Kidney tubule cell (primary cell): ENCODE measurements around the gene HELZ.
"Not testable (repeated sequence)": the region's sequence is repeated elsewhere in the genome, so short reads cannot be mapped to it uniquely, and the experiment has no call there.

ENCODE experiments used
- DNase-seq: peaks from one replicate; pipeline ENCODE4 v3.0.0-alpha.2; 2018; ENCODE audit warnings: low spot score

Gene HELZ

GRCh38 chr17:67227488-67227887 lies 17.5 kb downstream of the HELZ start:
- DNase-seq, result no peak

- no peak for DNase-seq
Measured at GRCh38 chr17:67225316-67225715, 19.7 kb downstream of the HELZ start.

GRCh38 chr17:67224736-67225135 lies 20.3 kb downstream of the HELZ start:
- DNase-seq, result no peak

DNA sequence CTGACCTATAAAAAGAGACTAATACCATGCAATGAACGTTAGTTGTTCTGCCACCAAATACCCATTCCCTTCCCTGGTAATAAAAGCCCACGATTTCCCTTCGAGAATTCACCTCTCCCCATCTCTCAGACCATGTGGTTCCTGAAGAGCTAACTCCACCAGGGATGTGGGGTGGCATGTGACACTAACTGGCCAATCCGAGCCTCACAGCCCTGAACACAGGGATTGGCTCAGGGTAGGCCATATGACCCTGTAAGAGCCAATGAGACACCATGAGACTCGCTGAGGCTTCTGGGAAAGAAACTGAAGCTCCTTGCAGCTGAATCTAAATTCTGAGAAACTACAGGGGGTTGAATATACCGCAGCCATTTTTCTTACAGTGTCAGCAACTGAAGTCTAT lies 21.1 kb downstream of the HELZ start:
- no peak for DNase-seq

DNA sequence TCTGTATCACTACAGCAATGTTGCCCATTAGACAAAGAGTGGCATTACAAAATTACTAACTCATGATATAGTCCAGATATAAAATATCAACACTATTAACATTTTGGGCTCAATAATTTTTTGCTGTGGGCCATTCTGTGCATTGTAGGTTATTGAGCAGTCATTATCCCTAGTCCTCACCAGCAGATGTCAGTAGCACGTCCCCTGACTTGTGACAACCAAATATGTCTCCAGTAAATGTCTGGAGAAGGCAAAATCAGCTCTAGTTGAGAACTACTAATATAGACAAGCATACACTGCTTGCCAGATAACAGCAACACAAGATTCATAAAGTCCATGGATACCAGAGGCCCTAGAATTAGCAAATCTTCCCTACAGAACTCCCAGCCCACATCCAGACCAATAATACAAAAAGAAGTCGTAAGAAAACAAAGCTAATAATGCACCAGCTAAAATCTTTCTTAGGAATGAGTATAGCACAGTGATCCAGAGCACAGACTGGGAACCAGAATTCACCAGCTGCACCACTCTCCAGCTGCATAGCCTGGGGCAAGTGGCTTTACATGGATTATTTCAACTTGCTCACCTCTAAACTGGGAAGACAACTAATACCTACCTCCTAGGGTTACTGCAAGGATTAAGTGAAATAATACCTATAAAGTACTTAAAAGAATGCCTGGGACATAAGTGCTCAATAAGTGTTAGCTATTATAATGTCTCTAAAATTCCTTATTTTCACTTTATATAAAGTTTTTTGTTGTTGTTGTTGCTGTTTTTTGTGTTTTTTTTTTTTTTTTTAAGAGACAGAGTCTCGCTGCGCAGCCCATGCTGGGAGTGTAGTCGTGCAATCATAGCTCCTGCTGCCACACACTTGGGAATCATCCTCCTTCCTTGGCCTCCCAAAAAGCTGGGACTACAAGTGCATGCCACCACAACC lies 23.7 kb downstream of the HELZ start:
- peak; percentile 53 for DNase-seq

GRCh38 chr17:67218385-67218950 lies 26.5 kb downstream of the HELZ start:
- peak; percentile 68 for DNase-seq

GRCh38 chr17:67217446-67217845 lies 27.6 kb downstream of the HELZ start:
- DNase-seq, result no peak

DNA sequence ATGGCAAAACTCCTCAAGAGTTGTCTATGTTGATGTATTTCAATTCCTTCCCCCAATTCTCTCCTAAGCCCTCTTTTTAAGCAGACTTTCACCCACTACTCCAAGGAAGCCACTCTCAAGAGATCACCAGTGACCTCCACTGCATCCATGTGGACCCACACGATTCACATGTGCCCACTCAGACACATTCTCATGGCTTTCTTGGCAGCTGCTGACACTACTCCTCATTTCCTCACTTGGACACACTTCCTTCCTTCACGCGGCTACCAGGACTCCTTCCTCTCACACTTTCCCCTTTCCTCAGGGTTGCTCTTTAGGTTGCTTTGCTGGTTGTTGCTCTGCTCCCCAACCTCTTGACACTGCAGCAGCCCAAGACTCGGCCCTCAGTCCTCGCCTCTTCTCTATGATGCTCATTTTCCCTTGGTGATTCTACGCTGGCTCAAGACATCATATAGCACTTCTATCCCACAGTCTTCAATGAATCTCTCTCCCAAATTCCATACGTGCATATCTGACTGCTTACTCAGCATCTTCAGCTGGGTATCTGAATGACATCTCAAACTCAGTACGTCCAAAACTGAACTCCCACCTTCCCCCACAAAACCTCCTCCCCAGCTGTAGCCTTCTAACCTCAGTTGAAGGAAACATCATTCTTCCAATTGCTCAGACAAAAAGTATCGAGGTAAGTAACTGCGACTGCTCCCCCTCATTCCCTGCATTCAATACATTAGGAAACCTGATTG lies 28.2 kb downstream of the HELZ start:
- DNase-seq, result no peak

DNA sequence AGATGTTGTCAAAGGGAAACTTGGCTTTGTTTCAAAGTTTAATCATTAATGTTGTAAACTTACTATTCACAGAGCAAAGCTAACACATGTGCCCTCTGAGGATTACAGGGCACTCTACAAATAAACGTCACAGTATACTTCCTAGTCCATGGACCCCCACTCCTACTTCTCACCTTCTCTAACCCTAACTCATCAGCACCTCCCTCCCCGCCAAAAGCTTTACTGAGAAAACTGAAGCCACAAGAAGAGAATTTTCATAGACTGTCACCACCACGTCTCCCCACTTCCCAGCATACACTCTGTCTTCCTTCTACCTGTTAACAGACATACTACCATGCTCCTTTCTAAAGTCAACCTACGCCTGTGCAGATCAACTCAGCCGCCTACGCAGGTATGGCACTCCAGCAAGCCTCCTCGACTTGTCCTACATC lies 29.0 kb downstream of the HELZ start:
- DNase-seq, result peak; percentile 51

DNA sequence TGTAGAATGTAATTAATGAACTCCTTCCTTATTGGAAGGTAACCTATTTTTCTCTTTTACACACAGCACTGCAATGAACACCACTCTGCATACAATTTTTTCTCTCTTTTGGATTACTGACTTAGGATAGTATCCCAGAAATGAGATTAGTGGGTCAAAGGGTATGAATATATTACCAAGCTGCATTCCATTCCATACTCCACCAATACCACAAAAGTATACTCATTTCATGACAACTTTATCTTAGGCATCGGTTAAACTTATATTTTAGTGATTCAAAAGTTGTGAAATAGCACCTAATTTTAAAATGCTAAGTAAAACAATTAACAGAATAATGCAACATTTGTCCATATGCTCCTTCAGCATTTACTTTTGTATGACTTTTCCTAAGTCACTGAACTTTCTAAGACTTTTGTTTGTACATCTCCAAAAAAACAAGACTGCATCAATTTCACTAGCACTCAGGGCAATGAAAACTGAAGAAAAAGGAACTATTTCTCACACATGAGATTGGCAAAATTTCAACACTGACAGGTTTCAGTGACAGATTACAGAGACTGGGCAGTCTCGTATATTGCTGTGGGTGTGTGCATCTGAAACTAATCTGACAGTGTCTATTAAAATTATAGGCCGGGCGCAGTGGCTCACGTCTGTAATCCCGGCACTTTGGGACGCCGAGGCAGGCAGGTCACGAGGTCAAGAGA lies 32.1 kb downstream of the HELZ start:
- DNase-seq, result peak; percentile 22

DNA sequence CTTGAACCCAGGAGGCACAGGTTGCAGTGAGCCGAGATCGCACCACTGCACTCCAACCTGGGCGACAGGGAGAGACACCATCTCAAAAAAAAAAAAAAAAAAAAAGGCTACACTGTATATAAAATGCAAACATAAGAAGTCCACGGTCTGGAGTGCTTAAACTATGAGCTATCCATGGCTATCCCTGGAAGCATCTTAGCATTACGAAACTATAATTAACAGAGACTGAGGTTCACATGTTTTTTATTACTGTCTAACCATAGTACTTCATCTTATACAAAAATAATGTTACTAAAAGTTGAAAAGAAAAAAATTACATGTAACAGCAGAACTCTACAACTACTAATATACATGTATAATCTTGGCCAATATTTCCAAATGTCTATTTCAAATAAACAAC lies 32.8 kb downstream of the HELZ start:
- DNase-seq, result no peak

DNA sequence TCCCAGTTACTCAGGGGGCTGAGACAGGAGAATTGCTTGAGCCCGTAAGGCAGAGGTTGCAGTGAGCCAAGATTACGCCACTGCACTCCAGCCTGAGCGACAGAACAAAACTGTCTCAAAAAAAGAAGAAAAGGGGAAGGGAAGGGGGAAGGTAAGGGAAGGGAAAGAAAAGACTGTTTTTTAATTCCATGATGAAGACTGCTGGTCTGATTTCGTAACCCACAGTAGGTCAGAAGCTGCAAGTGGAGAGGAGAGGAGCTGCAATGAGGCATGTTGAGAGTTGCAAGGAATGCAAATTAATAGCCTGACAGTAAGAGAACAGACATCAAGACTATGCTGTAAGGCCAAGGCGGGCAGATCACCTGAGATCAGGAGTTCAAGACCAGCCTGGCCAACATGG lies 33.3 kb downstream of the HELZ start:
- DNase-seq, result no peak

- DNase-seq, result no peak
Measured at GRCh38 chr17:67210915-67211314, 34.1 kb downstream of the HELZ start.

DNA sequence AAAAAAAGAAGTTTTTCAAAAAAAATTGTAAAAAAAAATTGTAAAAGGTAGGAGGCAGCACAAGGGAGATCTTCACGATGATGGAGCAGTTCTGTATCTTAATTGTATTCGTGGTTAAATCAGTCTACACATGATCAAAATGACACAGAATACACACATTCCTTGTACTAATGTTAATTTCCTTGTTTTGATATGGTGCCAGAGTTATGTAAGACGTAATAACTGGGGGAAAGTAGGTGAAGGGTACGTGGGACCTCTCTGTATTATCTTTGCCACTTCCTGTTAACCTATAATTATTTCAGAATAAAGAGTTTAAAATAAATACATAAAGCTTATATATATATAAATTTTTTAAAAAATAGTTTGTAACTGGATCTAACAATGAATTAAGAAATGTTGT lies 36.8 kb downstream of the HELZ start:
- DNase-seq, result no peak

GRCh38 chr17:67203818-67204217 lies 41.2 kb downstream of the HELZ start:
- DNase-seq, result no peak

DNA sequence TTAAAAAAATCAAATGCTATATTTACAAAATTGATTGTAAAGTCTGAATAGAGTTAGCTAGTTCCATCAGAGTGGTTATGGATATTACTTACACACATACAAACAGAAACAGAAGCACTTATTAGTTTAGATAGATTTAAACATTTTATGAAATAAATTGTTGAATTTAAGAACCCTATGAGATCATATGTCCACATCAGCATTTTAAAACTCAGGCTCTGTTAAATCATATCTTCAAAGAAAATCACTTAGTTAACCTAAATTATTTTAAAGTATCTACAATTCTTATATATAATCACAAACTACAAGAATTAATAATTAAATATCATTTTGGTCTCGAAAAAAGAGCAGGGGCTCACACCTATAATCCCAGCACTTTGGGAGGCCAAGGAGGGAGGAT lies 42.5 kb downstream of the HELZ start:
- no peak for DNase-seq

DNA sequence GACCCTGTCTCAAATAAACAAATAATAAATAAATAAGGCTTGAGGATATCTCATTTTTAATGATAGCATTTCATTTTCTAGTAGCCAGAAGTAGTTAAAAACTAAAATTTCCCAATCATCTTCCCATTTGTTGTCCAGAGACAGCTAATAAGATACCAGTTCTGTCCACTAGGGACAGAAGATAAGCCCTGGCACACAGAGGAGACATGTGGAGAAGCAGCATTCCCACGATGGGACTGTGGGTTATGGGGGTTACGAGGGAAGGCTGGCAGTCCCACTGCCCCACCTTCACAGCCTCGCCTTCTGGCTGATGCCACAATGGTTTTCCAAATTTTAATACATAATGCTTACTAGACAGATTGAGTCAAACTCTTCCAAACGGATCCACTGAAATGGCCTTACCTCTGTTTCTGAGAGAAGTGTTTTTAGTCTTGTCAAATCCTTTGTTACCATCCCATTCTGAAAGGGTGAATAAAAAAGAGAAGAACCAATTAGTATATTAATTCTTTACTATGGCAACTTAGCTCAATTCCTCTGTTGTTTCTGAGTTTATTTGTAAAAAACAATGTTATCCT lies 44.2 kb downstream of the HELZ start:
- DNase-seq, result no peak

GRCh38 chr17:67198131-67198530 lies 46.9 kb downstream of the HELZ start:
- DNase-seq, result no peak

DNA sequence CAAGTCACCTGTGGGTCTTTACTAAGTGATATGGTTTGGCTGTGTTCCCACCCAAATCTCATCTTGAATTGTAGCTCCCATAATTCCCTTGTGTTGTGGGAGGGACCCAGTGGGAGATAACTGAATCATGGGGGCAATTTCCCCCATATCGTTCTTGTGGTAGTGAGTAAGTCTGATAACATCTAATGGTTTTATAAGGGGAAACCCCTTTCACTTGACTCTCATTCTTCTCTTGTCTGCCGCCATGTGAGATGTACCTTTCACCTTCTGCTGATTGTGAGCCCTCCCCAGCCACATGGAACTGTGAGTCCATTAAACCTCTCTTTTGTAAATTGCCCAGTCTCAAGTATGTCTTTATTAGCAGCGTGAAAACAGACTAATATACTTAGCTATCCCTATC lies 48.0 kb downstream of the HELZ start:
- DNase-seq, result not testable (repeated sequence)

DNA sequence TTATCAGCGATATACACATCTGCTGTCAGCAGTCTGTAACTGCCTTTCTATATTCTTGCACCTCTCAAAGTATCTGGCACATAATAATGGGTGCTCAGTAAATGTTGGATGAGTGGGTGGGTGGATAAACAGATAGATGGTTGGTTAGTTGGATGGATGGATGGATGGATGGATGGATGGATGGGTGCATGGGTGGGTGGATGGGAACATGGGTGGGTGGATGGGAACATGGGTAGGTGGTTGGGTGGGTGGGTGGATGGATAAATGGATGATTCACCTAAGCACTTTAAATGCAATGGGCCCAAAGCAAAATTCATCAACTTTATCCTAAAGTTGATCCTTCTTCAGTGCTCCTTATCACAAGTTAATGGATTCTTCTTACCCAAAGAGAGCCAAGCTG lies 48.6 kb downstream of the HELZ start:
- no peak for DNase-seq

DNA sequence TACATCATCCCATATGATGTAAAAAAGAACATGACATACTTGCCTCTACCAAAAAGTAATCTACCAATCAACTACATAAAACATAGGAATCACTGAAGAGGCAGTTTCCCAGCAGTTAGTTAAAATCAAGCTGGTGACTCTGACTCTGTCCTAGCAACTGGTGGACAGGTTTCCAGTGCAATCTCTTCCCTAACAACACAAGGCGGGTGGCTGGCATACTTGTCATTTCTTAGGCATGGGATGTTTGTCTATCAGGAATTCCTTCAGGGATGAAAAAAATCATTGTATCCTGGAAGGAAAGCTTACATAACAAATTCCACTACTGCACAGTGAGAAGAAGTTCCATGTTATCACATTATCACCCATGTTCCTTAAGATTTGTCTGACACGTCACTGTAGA lies 50.9 kb downstream of the HELZ start:
- DNase-seq, result peak; percentile 77

DNA sequence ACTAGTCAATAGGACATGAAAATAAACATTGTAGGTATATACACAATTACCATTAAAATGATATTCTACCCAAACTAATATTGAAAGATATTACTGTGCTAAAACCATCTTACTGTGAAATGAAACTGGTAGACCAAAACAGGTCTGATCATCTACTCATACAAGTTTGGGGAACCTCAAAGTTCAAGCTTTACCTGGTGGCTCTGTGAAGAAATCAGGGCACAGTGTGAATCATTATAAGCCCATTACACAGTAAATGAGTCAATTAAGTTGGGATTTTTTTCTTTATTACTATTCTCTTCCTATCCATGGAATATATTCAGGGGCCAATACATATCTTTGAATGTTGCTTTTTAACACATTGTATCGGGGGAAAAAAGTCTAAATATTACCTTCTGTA lies 57.1 kb downstream of the HELZ start:
- DNase-seq, result no peak
